ENCODE results near the gene CNTNAP2. TPM values are rescaled to one million over a fixed set of nuclear protein-coding genes. Genes with fewer than 3 reads are reported as not detected.

Gene CNTNAP2
- total and polyA plus RNA-seq, 8 donors, result 0.94 to 42.5 (median 38.6) TPM

GRCh38 chr7:147485660-147486210 is 1369.1 kb downstream of the CNTNAP2 start:
- intact Hi-C loops (cut with DNase I), result no loop called here
- Histone ChIP-seq H3K4me3 (no peak overlapping the region), H3K36me3 (no peaks in the 10 kb centered on the region), H3K9me3 (peaks cover 0 to under 1% of the 10 kb centered on the region in 2 donors), H3K27me3 (no peaks in the 10 kb centered on the region), H3K4me1 (no peaks in the 10 kb centered on the region), H3K27ac (no peak overlapping the region)
- TF ChIP-seq, protein P1, sequence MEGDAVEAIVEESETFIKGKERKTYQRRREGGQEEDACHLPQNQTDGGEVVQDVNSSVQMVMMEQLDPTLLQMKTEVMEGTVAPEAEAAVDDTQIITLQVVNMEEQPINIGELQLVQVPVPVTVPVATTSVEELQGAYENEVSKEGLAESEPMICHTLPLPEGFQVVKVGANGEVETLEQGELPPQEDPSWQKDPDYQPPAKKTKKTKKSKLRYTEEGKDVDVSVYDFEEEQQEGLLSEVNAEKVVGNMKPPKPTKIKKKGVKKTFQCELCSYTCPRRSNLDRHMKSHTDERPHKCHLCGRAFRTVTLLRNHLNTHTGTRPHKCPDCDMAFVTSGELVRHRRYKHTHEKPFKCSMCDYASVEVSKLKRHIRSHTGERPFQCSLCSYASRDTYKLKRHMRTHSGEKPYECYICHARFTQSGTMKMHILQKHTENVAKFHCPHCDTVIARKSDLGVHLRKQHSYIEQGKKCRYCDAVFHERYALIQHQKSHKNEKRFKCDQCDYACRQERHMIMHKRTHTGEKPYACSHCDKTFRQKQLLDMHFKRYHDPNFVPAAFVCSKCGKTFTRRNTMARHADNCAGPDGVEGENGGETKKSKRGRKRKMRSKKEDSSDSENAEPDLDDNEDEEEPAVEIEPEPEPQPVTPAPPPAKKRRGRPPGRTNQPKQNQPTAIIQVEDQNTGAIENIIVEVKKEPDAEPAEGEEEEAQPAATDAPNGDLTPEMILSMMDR (IDR thresholded peaks at IDR 0.05), result no peak
- DNase-seq, result no peak
- no peak for ATAC-seq

DNA sequence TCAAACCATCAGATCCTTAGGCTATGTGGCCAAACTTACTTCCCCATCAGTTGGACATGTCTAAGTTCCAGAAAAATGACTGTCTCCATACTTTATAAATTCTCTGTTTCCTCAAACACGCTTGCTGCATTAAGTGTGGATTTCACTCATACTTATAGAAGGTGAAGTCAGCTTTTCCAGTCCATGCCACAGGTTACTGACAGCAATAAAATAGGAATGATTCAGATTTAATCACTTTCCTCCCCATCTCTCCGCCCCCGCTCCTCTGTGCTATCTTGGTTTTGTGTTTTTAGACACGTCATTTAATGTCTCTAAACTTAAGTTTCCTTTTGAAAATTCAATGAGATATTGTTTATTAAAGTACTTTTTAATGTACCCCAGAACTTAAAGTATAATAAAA is 1376.0 kb downstream of the CNTNAP2 start:
- intact Hi-C loops (cut with DNase I), result no loop called here
- no peak overlapping the region for H3K27ac ChIP-seq
- DNase-seq (no peak), ATAC-seq (no peak)
- peaks cover 0 to 10% of the 10 kb centered on the region in 2 donors for H3K9me3 ChIP-seq
- no peaks in the 10 kb centered on the region for H3K27me3 ChIP-seq
- no peak overlapping the region for H3K4me3 ChIP-seq
- no peaks in the 10 kb centered on the region for H3K36me3 ChIP-seq
- no peaks in the 10 kb centered on the region for H3K4me1 ChIP-seq
- TF ChIP-seq, protein P1 (IDR thresholded peaks at IDR 0.05), result no peak

DNA sequence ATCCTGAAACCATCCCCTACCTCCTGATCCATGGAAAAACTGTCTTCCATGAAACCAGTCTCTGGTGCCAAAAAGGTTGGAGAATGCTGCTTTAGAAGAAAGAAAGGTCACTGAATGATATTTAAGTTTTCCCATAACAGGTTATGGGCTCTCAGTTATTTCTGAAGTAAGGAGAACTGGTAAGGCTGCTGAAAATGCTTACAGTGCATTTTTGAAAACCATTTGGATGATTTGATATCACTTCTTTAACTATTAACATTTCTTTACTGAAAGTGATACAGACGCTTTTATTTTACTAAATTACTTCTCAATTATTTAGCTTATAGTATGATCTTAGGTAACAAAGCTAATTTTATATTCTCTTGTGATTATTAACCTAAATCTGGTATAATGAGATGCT is 1379.6 kb downstream of the CNTNAP2 start:
- intact Hi-C loops (cut with DNase I), result no loop called here
- DNase-seq, result no peak
- Histone ChIP-seq H3K27me3 (no peaks in the 10 kb centered on the region), H3K4me3 (no peak overlapping the region), H3K9me3 (peaks cover 0 to 4% of the 10 kb centered on the region in 2 donors), H3K36me3 (no peaks in the 10 kb centered on the region), H3K27ac (no peak overlapping the region), H3K4me1 (no peaks in the 10 kb centered on the region)
- TF ChIP-seq, protein P1 (IDR thresholded peaks at IDR 0.05), result no peak
- ATAC-seq, result no peak

DNA sequence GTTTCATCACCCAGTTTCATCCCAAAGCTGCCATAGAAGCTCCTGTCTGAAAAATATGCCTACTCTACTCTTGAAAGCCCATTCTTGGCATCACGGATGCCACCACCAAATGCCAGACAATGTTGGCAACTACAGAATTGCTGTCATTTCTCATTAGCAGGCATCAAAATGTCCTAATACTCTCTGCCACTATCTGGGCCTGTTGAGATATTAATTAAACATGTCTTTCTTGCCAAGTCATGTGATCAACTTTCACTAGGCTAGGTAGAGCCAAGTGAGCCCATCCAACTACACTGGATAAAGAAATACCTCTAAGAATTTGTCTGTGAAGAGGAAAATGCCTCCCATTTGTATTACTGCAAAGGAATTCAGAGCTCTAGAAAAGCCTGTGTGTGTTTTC is 1380.6 kb downstream of the CNTNAP2 start:
- H3K4me1 ChIP-seq, result no peaks in the 10 kb centered on the region
- H3K27ac ChIP-seq, result no peak overlapping the region
- no peak for DNase-seq
- no peak for ATAC-seq
- no peaks in the 10 kb centered on the region for H3K27me3 ChIP-seq
- H3K36me3 ChIP-seq, result no peaks in the 10 kb centered on the region
- TF ChIP-seq, protein P1 (IDR thresholded peaks at IDR 0.05), result no peak
- peaks cover 0 to 4% of the 10 kb centered on the region in 2 donors for H3K9me3 ChIP-seq
- no peak overlapping the region for H3K4me3 ChIP-seq
- intact Hi-C loops (cut with DNase I), result no loop called here

DNA sequence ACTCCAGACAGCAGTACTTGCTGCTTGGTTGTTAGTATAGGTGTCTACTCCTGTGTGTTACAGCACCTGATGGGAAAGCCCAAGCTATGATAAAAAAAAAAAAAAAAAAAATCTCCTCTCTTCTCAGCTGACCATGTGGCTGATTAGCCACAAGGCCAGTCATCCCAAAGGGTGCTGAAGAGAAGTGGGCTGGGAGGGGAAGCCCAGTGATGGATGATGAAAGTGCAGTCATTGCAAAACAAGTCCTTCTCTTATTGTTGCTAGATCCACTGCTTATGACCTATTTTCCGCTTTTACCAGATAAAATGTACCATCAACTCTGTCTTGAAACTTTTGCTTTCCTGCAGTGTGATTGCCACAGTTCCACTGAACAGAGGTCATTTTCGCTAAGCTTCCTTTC is 1381.5 kb downstream of the CNTNAP2 start:
- H3K4me1 ChIP-seq, result no peaks in the 10 kb centered on the region
- ATAC-seq, result no peak

More for the DNA sequence above, 1381.5 kb downstream of the CNTNAP2 start:
- no peak overlapping the region for H3K27ac ChIP-seq
- no peaks in the 10 kb centered on the region for H3K36me3 ChIP-seq
- H3K9me3 ChIP-seq, result peaks cover 0 to 4% of the 10 kb centered on the region in 2 donors
- no peak for DNase-seq
- H3K4me3 ChIP-seq, result no peak overlapping the region
- no peaks in the 10 kb centered on the region for H3K27me3 ChIP-seq
- intact Hi-C loops (cut with DNase I), result no loop called here
- TF ChIP-seq, protein P1 (IDR thresholded peaks at IDR 0.05), result no peak

Data from left lung (tissue), 10 donors.